ENCODE data around the gene VAV1. TPM values are rescaled to one million over a fixed set of nuclear protein-coding genes. Genes with fewer than 3 reads are reported as not detected.

Gene VAV1
- total and polyA plus RNA-seq, 2 of the 13 experiments (the other 11 are each of a cell fraction or from before 2014, with no cell fraction given): not detected

DNA sequence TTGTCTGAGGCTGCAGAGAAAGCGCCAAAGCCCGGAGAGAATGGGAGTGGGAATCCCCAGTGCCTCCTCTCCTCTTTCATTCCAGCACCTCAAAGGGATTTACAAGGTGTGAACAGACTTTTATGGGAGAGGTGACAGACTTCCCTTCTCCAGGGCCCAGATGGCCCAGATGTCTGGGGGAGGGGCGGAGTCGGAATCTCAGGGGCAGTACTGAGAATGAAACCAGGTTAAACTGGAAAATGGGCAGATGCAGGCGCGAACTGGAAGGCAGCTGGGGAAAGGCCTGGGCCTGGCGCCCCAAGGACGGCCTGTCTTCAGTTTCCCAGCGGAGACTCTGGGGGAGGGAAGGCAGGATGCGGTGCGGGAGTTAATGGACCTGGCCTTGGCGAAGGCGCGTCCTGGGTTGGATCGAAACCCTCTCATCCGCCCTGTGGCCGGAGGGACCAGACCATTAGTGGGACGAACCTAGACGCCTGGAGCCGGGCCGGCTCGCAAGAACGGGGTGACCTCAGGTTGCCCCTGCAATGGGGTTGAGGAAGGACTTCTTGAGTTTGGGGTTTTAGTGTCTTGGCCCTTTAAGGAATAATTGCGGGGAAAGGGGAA is 33.6 kb upstream of the VAV1 start (continued):
- TF ChIP-seq, protein P1, sequence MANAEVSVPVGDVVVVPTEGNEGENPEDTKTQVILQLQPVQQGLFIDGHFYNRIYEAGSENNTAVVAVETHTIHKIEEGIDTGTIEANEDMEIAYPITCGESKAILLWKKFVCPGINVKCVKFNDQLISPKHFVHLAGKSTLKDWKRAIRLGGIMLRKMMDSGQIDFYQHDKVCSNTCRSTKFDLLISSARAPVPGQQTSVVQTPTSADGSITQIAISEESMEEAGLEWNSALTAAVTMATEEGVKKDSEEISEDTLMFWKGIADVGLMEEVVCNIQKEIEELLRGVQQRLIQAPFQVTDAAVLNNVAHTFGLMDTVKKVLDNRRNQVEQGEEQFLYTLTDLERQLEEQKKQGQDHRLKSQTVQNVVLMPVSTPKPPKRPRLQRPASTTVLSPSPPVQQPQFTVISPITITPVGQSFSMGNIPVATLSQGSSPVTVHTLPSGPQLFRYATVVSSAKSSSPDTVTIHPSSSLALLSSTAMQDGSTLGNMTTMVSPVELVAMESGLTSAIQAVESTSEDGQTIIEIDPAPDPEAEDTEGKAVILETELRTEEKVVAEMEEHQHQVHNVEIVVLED (CRISPR knock-in tag; IDR thresholded peaks at IDR 0.05; ENCODE audit: borderline replicate concordance): no peak
- no peak for TF ChIP-seq RFX5 (IDR thresholded peaks at IDR 0.05; ENCODE audit: low read depth, low read length)
- no peak for TF ChIP-seq TMF1 (CRISPR knock-in tag; IDR thresholded peaks at IDR 0.05; ENCODE audit: low read depth)
- peak; percentile 30; the same call in 1 of the 2 replicates for TF ChIP-seq ZNF235 (CRISPR knock-in tag; IDR thresholded peaks at IDR 0.05; ENCODE audit: borderline replicate concordance)
- TF ChIP-seq ZNF503 (CRISPR knock-in tag; IDR thresholded peaks at IDR 0.05): no peak
- TF ChIP-seq ZSCAN9 (CRISPR knock-in tag; IDR thresholded peaks at IDR 0.05; ENCODE audit: borderline replicate concordance): no peak
- TF ChIP-seq ZNF101 (CRISPR knock-in tag; IDR thresholded peaks at IDR 0.05; ENCODE audit: borderline replicate concordance, low read depth): no peak
- TF ChIP-seq CREB1 (IDR thresholded peaks at IDR 0.05): no peak
- TF ChIP-seq CREB1 (CRISPR knock-in tag; IDR thresholded peaks at IDR 0.05): 0 out of 2 replicates have a peak, but pooled peaks have one; percentile 15
- no peak for TF ChIP-seq ZBTB14 (CRISPR knock-in tag; IDR thresholded peaks at IDR 0.05)
- no peak for TF ChIP-seq ISX (CRISPR knock-in tag; conservative IDR thresholded peaks at IDR 0.05)
- no peak for TF ChIP-seq ZNF292 (CRISPR knock-in tag; IDR thresholded peaks at IDR 0.05; ENCODE audit: borderline replicate concordance, low read depth)
- TF ChIP-seq, protein P2, sequence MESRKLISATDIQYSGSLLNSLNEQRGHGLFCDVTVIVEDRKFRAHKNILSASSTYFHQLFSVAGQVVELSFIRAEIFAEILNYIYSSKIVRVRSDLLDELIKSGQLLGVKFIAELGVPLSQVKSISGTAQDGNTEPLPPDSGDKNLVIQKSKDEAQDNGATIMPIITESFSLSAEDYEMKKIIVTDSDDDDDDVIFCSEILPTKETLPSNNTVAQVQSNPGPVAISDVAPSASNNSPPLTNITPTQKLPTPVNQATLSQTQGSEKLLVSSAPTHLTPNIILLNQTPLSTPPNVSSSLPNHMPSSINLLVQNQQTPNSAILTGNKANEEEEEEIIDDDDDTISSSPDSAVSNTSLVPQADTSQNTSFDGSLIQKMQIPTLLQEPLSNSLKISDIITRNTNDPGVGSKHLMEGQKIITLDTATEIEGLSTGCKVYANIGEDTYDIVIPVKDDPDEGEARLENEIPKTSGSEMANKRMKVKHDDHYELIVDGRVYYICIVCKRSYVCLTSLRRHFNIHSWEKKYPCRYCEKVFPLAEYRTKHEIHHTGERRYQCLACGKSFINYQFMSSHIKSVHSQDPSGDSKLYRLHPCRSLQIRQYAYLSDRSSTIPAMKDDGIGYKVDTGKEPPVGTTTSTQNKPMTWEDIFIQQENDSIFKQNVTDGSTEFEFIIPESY (CRISPR knock-in tag; IDR thresholded peaks at IDR 0.05): no peak
- TF ChIP-seq HNF1A (IDR thresholded peaks at IDR 0.05; ENCODE audit: low read depth): no peak
- TF ChIP-seq HNF1A (CRISPR knock-in tag; IDR thresholded peaks at IDR 0.05; ENCODE audit: borderline replicate concordance): no peak
- no peak for TF ChIP-seq NR3C1 (CRISPR knock-in tag; IDR thresholded peaks at IDR 0.05)
